CD4-positive, alpha-beta T cell treated with Interleukin-21 for 1 hour (primary cell): ENCODE data around the gene ODAD4.

Source experiments
- DNase-seq: peaks from one replicate; pipeline ENCODE4 v3.0.0-alpha.2; 2020

Gene ODAD4

DNA sequence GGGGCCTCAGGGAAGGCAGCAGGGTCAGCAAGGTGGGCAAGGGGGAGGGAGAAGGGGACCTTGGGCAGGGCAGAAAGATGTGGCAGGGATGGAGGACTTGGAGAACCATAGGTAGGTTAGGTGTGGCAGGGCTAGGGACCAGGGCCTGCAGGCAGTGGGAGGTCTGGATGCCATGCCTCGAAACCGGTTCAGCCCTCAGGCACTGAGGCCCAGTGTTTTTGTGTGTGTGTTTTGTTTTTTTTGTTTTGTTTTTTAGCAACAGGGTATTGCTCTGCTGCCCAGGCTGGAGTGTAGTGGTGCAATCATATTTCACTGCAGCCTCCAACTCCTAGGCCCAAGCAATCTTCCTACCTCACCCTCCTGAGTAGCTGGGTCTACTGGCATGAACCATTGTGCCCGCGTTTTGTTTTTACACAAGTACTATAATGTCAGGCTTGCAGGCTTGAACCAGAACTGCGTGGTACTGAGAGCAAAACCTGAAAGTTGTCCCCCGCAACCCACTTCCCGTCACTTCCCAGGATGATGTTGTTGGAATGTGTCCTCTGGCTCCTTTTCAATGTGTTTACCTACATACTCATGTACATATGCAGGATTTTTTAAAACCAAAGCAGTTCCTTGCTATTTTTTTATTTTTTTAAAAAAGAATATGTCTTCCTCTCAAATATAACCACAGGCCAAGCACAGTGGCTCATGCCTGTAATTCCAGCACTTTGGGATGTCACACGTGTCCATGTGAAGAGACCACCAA, 12.4 kb downstream of the ODAD4 start:
- no peak for DNase-seq

GRCh38 chr17:41943492-41943891, 13.1 kb downstream of the ODAD4 start:
- DNase-seq, result no peak

DNA sequence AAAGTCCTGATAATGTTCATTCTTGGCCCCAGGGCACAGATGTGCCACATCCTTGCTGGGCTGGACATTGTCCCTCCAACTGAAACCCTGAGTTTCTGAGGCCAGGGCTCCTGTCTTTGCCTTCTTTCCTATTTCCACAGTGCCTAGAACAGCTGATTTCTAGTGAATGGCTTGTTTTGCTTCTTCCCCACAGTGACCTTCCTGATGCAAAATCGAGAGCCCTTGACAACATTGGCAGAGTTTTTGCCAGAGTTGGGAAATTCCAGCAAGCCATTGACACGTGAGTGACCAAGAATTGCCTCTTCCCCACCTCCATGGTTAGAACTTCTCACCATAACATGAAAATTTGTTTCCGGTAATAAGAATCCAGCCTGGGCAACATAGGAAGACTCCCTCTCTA, 14.5 kb downstream of the ODAD4 start:
- no peak for DNase-seq

- no peak for DNase-seq
Observed at GRCh38 chr17:41948762-41949460, 18.5 kb downstream of the ODAD4 start.

- DNase-seq, result no peak
Observed at GRCh38 chr17:41956522-41956921, 26.1 kb downstream of the ODAD4 start.

DNA sequence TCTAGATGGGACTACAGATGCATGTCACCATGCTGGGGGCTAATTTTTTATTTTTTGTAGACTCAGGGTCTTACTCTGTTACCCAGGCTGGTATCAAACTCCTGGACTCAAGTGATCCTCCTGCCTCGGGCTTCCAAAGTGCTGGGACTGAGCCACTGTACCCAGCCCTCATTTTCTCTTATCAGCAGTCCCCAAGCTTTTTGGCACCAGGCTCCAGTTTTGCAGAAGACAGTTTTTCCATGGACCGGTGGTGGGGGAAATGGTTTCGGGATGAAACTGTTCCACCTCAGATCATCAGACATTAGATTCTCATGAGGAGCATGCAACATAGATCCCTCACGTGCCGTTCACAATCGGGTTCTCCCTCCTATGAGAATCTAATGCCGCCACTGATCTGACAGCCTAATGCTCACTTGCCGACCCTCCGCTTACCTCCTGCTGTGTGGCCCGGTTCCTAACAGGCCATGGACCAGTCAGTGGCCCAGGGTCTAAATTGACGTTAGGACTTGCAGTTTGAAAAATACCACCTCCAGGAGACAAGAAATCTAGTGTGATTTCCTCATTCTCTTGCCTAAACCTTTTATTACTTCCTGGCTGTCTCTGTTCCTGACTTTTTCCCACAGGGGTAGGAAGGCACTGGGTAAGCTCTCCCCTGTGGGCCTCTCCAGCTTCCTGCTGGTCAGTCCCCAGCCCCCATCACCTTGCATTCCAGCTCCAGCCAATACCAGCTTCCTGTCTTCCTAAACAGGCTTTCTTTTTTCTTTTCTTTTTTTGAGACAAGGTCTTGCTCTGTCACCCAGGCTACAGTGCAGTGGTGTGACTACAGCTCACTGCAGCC, 26.8 kb downstream of the ODAD4 start:
- no peak for DNase-seq

- DNase-seq, result no peak
Observed at GRCh38 chr17:41957869-41958439, 27.5 kb downstream of the ODAD4 start.

GRCh38 chr17:41959030-41959335, 28.6 kb downstream of the ODAD4 start:
- no peak for DNase-seq

- DNase-seq, result no peak
Observed at GRCh38 chr17:41959336-41960095, 29.1 kb downstream of the ODAD4 start.

GRCh38 chr17:41962111-41962510, 31.7 kb downstream of the ODAD4 start:
- no peak for DNase-seq

GRCh38 chr17:41962768-41963434, 32.5 kb downstream of the ODAD4 start:
- peak; percentile 73 for DNase-seq

DNA sequence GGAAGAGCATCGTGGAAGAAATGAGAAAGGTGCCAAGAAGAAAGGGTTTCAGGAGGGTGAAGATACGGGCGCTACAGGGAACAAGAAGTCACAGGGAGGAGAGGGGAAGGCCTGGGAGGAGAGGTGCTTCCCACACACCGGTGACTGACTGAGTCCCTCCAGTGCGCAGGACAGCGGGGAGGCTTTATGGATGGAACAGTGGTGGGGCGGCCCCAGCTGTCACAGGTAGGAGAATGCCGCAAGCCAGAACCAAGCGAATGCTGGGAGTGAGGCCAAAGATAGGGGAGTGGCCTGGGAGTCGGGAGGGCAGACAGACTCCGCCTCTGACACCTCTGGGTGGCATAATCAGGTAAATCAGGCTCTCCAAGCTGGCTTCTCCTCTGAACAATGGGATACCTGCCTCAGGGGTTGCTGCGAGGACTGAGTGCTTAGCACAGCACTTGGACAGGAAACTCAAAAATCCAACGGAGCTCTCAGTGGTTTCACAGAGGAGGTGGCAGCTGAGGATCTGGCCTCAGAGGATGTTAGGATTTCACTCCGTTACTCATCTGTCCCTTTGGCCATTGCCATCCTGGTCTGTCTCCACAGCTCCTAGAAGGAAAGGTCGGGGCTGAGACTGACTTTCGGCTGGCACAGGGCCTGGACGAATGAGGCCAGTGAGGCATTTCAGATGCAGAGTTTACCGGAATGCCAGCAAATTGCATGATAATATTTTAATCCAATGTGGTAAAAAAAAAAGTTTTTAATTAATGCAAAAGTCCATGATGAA, 35.5 kb downstream of the ODAD4 start:
- peak; percentile 81 for DNase-seq

GRCh38 chr17:41966463-41967140, 36.2 kb downstream of the ODAD4 start, which contains the start of gene CNP:
TSS of gene CNP (plus strand) at chr17:41966795. CDS start at chr17:41966885, 90 bp downstream.
- DNase-seq, result peak; percentile 93

DNA sequence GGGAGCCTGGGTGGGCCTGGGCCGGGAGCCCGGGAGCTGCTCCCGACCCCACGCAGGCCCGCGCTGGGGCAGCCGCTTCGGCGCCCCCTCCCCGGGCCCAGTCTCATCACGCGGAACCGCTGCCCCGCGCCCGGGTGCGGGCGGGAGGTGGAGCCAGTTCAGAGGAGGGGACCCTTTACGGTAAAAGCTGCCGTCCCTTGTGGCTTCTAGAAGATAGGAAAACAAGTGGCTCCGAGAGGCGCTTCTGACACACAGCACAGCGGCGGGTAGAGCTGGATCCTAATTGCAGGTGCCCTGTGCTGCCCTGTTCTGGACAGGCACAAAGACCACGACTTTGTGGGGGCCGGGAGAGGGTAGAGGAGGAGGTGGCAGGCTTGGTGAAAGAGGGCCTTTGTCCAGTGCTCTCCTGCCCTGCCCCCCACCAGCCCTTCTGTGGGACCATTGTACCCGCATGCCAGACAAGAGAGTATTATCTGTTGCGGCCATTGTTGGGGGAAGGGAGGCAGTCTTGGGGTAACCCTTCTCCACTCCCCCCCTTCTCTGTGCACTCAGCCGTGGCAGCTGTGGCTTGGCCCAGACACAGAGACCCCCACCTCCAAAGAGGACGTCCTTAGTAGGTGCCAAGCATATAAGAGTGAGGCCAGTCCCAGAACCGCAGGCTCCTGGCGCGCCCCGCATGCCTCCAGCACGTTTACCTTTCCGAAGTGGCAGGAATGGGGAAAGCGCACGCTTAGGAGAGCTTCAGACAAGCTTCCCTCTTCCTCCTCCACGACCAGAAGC, 36.9 kb downstream of the ODAD4 start:
- peak; percentile 62 for DNase-seq

GRCh38 chr17:41967921-41968578, 37.6 kb downstream of the ODAD4 start:
- no peak for DNase-seq

GRCh38 chr17:41968676-41969075, 38.3 kb downstream of the ODAD4 start:
- no peak for DNase-seq

- DNase-seq, result no peak
Observed at GRCh38 chr17:41970901-41971331, 40.5 kb downstream of the ODAD4 start.

DNA sequence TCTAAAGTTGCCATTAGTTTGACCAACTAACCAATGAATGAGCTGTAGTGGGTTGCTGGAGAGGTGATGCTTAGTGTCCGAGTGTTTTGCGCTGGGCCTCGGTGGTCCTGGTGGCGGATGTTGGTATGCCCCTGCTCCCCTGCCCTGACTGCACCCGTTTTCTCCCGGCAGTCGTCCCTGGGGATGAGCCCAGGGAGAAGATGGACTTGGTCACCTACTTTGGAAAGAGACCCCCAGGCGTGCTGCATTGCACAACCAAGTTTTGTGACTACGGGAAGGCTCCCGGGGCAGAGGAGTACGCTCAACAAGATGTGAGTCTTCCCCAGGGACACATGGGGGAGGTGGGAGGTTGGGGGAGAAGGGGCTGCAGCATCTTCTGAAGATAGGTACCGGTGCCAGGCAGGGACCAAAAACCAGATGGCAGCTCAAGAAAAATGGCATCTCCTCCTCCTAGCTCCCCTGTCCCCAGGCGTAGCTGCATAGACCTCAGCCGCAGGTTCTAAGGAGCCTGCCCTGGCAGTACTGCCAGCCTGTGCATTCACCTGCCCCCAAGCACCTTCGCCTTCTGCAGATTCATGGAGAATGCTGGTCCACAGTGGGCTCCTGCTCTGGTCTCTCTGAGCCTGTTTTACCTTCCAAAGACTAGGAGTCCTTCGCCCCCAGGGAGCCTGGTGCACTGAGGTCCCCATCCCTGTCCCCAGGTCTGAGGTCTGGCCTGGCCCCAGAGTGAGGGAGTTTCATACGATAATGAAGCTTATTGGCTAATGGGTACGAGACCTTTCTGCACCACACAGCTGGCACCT, 41.5 kb downstream of the ODAD4 start:
- no peak for DNase-seq
